Measurements from ENCODE around the gene SHB.
"Not testable (repeated sequence)": the region's sequence is repeated elsewhere in the genome, so short reads cannot be mapped to it uniquely, and the experiment has no call there.

SHB gene

GRCh38 chr9:38053697-38054461 lies 15.1 kb downstream of the SHB start:
- no peak for DNase-seq (ENCODE audit: low read depth in 1 of 2, low spot score in 1 of 2)
- in situ Hi-C loops (cut with HindIII; ENCODE audit: low pct_unique_long_range_greater_than_20kb, low sequenced_read_pairs) = no loop called here
- TF ChIP-seq JUND (IDR thresholded peaks at IDR 0.05; ENCODE audit: low read depth) = no peak

DNA sequence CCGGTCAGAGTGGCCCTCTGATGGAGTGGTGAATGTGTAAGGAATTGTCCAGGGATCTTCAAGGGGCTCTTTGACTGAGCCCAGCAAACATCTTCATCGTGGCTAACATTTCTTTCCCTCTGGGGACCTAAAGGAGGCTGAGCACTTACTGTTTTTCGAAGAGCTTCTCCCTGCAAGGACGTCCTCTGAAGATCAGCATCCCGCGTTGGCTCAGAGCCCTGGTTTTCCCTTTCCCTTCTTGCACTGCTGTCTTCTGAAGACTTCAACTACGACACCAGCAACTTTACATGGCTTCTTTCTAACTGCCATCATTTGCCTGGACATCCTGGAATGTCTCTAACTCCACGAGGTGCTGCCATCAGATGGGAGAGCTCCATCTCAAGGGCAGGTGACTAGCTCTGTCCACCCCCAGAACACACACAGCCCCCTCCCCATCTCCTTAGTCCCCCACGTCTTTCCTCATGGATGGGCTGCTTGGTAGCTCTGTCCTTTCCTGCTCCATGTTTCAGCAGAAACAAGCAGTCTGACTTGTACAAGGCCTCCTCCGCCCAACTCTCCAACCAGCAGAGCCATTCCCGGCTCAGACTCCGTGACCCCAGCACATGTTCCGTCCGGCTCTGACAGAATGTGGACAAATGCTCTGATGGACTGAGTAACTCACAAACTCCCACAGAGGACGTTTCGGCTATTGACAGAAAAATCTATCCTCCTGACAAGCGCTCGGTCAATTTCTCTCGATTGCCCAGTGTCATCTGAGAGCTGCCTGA lies 17.1 kb downstream of the SHB start:
- no peak for TF ChIP-seq JUND (IDR thresholded peaks at IDR 0.05; ENCODE audit: low read depth)
- no peak for DNase-seq (ENCODE audit: low read depth in 1 of 2, low spot score in 1 of 2)
- in situ Hi-C loops (cut with HindIII; ENCODE audit: low pct_unique_long_range_greater_than_20kb, low sequenced_read_pairs) = no loop called here

DNA sequence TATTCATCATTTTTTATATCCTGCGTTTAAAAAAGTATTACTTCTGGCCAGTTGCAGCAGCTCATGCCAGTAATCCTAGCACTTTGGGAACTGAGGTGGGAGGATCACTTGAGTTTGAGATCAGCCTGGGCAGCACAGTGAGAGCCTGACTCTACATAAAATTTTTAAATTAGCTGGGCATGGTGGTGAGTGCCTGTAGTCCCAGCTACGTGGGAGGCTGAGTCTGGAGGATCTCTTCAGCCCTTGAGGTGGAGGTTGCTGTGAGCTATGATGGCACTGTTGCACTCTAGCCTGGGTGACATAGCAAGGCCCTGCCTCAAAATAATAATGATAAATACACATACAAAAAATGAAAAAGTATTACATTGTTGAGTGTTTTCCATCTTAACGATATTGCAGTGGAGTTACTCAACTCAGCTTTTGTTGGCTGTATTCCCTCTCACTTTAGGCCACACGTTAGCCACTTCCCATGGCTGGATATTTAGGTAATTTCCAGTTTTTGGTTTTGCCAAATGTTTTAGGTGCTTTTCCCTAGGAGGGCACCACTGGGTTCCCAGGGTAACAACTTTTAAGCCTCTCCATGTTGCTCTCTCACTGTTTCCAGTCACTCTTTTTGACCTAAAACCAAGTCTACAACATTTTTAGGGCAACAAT lies 20.6 kb downstream of the SHB start:
- no peak for DNase-seq (ENCODE audit: low read depth in 1 of 2, low spot score in 1 of 2)
- in situ Hi-C loops (cut with HindIII; ENCODE audit: low pct_unique_long_range_greater_than_20kb, low sequenced_read_pairs) = no loop called here
- TF ChIP-seq JUND (IDR thresholded peaks at IDR 0.05; ENCODE audit: low read depth) = no peak

DNA sequence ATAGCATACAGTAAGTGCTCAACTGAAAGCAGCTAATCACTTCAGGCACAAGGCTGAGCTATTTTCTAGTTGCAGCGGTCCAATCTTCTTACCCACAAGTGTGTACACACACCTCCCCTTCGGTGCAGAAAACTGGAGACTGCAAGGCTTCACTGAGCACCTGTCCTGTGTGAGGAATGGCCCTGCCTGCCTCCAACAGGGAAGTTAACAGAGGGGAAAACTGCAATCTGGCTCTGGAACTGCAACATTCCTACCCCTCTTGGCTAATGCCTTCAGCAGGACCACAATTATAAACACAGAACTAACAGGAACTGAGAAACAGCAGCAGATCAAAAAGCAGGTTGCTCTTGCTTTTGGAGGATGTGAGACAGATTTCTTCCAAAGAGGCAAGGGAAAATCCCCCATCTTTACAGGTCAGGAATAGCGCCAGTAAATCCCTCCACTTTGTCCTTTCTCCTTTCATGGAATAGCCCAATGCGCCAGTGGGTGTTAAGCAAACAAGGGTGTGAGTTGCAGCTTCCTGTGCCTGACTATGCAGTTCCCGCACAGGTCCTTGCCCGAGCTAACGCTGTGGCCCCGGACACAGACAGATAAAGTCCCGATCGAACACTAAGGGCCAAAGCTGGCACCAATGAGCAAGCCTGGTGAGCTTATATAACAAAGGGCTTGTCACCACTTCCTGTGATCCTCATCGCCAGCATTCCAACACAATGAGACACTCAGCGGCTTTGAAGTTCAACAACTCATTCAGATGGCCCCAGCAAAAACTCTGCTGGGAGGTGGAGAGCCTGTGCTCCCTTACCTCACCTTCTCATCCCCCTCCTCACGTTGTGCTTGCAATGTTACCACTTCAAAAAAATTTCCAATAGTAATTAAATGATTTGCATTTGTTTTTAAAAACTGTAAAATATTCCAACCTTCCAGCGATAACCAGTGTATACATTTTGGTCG lies 21.5 kb downstream of the SHB start:
- peak in 1 of 2 experiments; percentile 90 for DNase-seq (ENCODE audit: low read depth in 1 of 2, low spot score in 1 of 2)
- in situ Hi-C loops (cut with HindIII; ENCODE audit: low pct_unique_long_range_greater_than_20kb, low sequenced_read_pairs) = no loop called here
- TF ChIP-seq JUND (IDR thresholded peaks at IDR 0.05; ENCODE audit: low read depth) = peak; percentile 64

- DNase-seq (ENCODE audit: low read depth in 1 of 2, low spot score in 1 of 2) = peak; percentile 55 to 97
- in situ Hi-C loops (cut with HindIII; ENCODE audit: low pct_unique_long_range_greater_than_20kb, low sequenced_read_pairs) = no loop called here
- peak; percentile 58; the same call in 1 of the 2 replicates for TF ChIP-seq JUND (IDR thresholded peaks at IDR 0.05; ENCODE audit: low read depth)
Observed at GRCh38 chr9:38046661-38047300, 22.2 kb downstream of the SHB start.

DNA sequence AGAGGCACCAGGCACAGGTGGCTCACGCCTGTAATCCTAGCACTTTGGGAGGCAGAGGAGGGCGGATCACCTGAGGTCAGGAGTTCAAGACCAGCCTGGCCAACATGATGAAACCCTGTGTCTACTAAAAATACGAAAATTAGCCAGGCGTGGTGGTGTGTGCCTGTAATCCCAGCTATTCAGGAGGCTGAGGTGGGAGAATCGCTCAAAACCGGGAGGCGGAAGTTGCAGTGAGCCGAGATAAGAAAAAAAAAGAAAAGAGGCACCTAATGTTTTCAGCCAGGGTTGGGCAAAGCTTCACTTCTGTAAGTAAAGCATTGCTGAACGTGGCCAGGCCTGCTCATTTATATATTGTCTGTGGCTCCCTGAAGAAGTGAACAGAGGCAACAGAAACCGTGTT lies 23.1 kb downstream of the SHB start:
- DNase-seq (ENCODE audit: low read depth in 1 of 2, low spot score in 1 of 2); in situ Hi-C loops (cut with HindIII; ENCODE audit: low pct_unique_long_range_greater_than_20kb, low sequenced_read_pairs): not testable (repeated sequence)

DNA sequence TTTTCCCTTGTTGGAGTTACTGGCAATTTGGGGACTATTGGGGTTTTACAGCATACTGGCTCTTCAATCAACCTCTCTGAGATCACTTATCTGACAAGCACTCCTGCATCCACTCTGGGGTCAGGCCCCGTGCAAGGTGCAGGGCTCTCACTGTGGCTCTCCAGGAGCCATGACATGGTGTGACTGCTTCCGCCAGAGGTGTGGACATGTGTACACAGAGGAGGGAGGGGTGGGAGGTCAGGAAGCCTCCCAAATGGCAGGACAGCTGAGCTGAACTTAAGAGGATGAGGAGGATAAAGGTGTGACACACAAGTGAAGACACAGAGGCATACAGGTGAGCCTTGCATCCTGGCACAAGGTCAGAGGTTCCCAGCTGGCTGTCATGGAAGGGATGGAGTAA lies 24.3 kb downstream of the SHB start:
- TF ChIP-seq JUND (IDR thresholded peaks at IDR 0.05; ENCODE audit: low read depth) = no peak
- DNase-seq (ENCODE audit: low read depth in 1 of 2, low spot score in 1 of 2) = no peak
- in situ Hi-C loops (cut with HindIII; ENCODE audit: low pct_unique_long_range_greater_than_20kb, low sequenced_read_pairs) = no loop called here

DNA sequence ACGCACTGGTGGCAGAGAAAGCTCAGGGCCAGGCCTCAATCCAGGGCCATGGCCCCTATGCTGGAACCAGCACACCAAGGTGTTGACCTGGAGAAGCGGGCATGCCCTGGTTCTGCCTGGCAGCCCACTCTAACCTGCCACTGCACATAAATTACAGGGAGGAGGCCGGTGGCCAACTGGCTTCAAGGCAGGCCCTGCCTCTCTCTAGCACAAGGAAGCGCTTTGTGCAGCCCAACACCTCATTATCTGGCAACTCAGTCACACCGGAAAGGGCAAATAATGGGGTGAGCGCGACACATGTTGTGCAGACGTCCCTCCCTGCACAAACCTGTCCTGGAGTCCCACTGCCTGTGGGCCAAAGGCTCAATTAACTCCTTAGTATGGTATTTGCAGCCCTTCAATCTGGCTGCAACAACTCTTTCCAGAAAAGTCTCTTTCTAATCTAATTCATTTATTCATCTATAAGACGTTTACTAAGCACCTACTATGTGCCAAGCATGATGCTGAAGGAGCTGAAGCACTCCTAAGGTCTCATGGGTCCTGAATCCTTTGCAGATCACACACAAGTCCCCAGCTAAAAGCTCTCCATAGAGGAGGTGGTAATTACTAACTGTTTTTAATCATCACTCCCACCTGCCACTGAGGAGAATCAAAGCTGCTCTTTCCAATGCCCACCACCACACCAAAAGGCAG lies 24.9 kb downstream of the SHB start:
- in situ Hi-C loops (cut with HindIII; ENCODE audit: low pct_unique_long_range_greater_than_20kb, low sequenced_read_pairs) = no loop called here
- TF ChIP-seq JUND (IDR thresholded peaks at IDR 0.05; ENCODE audit: low read depth) = no peak
- DNase-seq (ENCODE audit: low read depth in 1 of 2, low spot score in 1 of 2) = no peak

DNA sequence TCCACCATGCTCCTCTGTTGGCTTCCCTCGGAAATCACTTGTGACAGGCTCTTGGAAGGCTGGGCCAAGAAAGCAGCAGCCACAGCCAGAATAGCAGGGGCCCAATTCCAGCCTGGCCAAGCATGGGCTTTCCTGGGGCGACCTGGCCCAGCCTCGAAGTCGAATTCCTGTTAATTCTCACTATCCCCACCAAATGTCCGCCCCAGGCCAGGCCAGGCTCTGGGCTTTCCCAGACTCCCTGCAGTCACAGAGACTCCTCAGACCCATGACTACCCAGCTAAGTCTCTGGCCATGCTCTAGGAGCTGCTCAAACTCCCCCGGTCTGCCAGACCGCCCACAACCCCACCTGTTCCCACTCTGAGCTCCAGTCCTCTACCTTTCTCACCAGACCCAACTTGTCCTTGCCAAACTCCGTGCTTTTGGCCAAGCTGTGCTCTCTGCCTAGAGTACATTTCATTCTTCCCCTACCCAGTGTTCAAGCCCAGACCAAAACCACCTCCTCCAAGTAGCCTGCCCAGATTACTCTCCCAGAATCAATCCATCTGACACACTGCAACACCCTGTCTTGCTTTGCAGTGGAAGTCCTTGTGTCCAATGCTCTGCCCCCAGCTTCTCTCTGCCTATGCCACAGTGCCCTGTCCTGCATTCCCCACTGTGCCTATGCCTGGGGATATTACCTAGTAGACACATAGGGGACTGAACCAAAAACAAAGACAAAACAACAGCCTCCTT lies 26.2 kb downstream of the SHB start:
- no peak for DNase-seq (ENCODE audit: low read depth in 1 of 2, low spot score in 1 of 2)
- in situ Hi-C loops (cut with HindIII; ENCODE audit: low pct_unique_long_range_greater_than_20kb, low sequenced_read_pairs) = no loop called here
- TF ChIP-seq JUND (IDR thresholded peaks at IDR 0.05; ENCODE audit: low read depth) = no peak

GRCh38 chr9:38041564-38042243 lies 27.3 kb downstream of the SHB start:
- in situ Hi-C loops (cut with HindIII; ENCODE audit: low pct_unique_long_range_greater_than_20kb, low sequenced_read_pairs) = no loop called here
- no peak for TF ChIP-seq JUND (IDR thresholded peaks at IDR 0.05; ENCODE audit: low read depth)
- no peak for DNase-seq (ENCODE audit: low read depth in 1 of 2, low spot score in 1 of 2)
